Osteocyte (in vitro differentiated cells): Measurements from ENCODE around the gene CCDC51. TPM values are rescaled to one million over a fixed set of nuclear protein-coding genes. Genes with fewer than 3 reads are reported as not detected.

ENCODE experiments used
- DNase-seq: peaks from one replicate; pipeline ENCODE4 v3.0.0; 2021; ENCODE audit warnings: mixed read lengths; ENCODE audit not compliant: unreplicated experiment; ENCODE audit errors: extremely low spot score
- H3K27ac Mint-ChIP-seq: one replicate; pipeline ENCODE4 v1.8.0; 2021; ENCODE audit warnings: mild to moderate bottlenecking, mixed read lengths; ENCODE audit not compliant: unreplicated experiment
- H3K27me3 Mint-ChIP-seq: one replicate; pipeline ENCODE4 v1.8.0; 2021; ENCODE audit warnings: mixed read lengths; ENCODE audit not compliant: unreplicated experiment
- H3K36me3 Mint-ChIP-seq: one replicate; pipeline ENCODE4 v1.8.0; 2021; ENCODE audit warnings: mixed read lengths; ENCODE audit not compliant: unreplicated experiment
- H3K4me1 Mint-ChIP-seq: one replicate; pipeline ENCODE4 v1.8.0; 2021; ENCODE audit warnings: mixed read lengths; ENCODE audit not compliant: unreplicated experiment
- H3K4me3 Mint-ChIP-seq: one replicate; pipeline ENCODE4 v1.8.0; 2021; ENCODE audit warnings: mild to moderate bottlenecking, moderate library complexity, mixed read lengths; ENCODE audit not compliant: unreplicated experiment
- H3K9me3 Mint-ChIP-seq: one replicate; pipeline ENCODE4 v1.8.0; 2021; ENCODE audit warnings: mixed read lengths; ENCODE audit not compliant: unreplicated experiment
- total RNA-seq: library from RNA; stranded (reverse); gene quantifications from 2 replicates; pipeline ENCODE4 v1.2.1, GENCODE V29; 2021
- TF ChIP-seq, protein P1 (sequence below): fragments of 200-600 bp; sonication (generic); IDR thresholded peaks from 2 replicates; pipeline ENCODE4 v1.5.0; 2021; ENCODE audit warnings: antibody characterized with exemption, mild to moderate bottlenecking, moderate library complexity

CCDC51 gene
- total RNA-seq, 1 donor from 2014 or later: 11.3 TPM

DNA sequence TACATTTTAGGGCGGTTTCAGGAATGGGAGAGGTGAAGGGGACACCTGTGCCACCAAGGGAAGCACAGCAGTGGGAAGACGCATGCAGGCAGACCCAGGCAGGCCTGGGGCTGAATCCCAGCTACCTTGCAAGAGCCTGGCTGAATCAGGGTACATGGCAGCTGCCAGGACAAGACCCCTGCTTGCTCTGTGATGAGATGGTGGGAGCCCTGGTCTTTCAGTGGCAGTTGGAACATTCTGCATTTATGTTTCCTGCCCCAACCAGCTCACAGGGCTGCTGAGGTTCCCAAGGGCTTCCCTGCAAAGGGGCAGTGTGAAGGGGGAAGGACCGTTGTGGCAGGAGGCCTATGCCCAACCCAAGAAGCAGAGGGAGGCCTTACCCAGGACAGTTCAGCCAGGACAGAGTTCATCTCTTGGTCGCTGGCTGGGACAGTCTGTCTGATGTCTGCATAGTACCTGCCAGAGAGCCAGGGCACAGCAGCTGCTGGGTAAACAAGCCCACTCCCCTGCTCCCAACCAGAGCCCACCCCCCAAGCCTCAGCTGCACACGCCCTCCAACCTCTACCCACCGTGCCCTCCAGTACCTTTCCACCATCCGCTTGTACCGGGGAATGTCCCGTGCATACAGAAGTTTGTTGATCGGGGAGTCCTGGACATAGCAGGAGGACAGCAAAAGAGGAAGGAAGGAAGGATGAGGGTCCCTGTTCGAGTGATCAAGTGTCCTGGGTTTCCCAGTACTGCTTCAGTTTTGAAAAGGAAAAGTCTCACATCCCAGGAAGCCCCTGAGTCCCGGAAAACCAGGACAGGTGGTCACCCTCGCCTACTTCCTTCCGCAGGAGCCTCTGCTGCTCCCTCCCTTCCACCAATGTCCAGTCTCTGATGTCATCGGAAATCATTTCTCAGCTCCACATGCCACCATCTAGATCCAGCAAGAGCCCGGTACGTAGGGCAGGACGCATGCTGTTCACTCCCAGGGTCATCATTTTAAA, 33.2 kb downstream of the CCDC51 start:
- Mint-ChIP-seq H3K9me3 (no peaks in the 10 kb centered on the region), H3K27ac (no peak overlapping the region), H3K27me3 (no peaks in the 10 kb centered on the region), H3K4me3 (no peak overlapping the region), H3K36me3 (peaks cover 37% of the 10 kb centered on the region), H3K4me1 (peaks cover 17% of the 10 kb centered on the region)
- TF ChIP-seq, protein P1, sequence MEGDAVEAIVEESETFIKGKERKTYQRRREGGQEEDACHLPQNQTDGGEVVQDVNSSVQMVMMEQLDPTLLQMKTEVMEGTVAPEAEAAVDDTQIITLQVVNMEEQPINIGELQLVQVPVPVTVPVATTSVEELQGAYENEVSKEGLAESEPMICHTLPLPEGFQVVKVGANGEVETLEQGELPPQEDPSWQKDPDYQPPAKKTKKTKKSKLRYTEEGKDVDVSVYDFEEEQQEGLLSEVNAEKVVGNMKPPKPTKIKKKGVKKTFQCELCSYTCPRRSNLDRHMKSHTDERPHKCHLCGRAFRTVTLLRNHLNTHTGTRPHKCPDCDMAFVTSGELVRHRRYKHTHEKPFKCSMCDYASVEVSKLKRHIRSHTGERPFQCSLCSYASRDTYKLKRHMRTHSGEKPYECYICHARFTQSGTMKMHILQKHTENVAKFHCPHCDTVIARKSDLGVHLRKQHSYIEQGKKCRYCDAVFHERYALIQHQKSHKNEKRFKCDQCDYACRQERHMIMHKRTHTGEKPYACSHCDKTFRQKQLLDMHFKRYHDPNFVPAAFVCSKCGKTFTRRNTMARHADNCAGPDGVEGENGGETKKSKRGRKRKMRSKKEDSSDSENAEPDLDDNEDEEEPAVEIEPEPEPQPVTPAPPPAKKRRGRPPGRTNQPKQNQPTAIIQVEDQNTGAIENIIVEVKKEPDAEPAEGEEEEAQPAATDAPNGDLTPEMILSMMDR: no peak
- DNase-seq: no peak

DNA sequence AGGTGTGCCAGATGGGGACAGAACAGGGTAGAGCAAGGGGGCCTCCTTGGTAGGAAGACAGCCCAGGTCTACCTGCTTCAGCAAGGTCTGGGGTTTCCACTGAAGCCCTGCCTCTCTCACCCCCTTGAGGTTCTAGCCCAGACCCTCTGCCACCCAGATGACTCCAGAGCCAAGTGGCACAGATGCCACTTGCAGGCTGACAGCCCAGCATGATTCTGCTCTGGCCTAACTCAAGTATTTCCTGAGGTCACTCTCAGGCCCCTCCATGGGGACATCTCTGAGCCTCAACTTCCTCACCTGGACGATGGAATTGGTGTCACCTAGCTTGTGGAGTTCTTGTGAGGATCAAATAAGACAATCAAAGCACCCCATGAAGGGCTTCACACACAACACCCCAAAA, 33.9 kb downstream of the CCDC51 start:
- peaks cover 37% of the 10 kb centered on the region for H3K36me3 Mint-ChIP-seq
- no peaks in the 10 kb centered on the region for H3K27me3 Mint-ChIP-seq
- no peak for DNase-seq

DNA sequence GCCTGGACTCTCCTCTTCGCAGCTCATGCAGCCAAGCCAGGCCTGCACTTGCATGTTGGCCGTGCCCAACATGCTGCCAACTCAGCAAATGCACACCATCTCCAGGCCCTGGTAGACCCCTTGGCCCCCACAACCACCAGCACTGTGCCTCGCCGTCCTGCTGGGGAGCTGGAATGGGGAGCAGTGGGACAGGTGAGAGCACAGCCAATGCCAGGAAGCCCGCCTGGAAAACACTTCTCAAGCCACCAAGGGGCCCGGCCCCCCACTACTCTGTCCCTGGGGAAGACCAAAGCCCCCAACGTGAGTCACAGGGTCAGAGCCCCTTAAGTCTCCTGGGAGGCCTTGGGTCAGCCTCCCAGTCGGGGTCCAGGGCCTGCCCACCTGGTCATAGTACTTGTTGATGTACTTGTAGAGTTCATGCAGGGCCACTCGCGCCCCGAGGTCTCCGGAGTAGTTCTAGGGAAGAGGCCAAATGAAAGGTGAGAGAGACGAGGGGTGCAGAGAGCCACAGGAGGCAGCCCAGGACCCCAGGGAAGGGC, 34.5 kb downstream of the CCDC51 start:
- Mint-ChIP-seq H3K36me3 (peaks cover 34% of the 10 kb centered on the region), H3K27ac (no peak overlapping the region), H3K9me3 (no peaks in the 10 kb centered on the region), H3K27me3 (no peaks in the 10 kb centered on the region), H3K4me1 (peaks cover 25% of the 10 kb centered on the region), H3K4me3 (no peak overlapping the region)
- peak; percentile 84 for DNase-seq
- TF ChIP-seq, protein P1: no peak

More for the DNA sequence above, 33.9 kb downstream of the CCDC51 start:
- TF ChIP-seq, protein P1: no peak
- H3K4me3 Mint-ChIP-seq: no peak overlapping the region
- H3K9me3 Mint-ChIP-seq: no peaks in the 10 kb centered on the region
- H3K4me1 Mint-ChIP-seq: peaks cover 23% of the 10 kb centered on the region
- H3K27ac Mint-ChIP-seq: no peak overlapping the region

DNA sequence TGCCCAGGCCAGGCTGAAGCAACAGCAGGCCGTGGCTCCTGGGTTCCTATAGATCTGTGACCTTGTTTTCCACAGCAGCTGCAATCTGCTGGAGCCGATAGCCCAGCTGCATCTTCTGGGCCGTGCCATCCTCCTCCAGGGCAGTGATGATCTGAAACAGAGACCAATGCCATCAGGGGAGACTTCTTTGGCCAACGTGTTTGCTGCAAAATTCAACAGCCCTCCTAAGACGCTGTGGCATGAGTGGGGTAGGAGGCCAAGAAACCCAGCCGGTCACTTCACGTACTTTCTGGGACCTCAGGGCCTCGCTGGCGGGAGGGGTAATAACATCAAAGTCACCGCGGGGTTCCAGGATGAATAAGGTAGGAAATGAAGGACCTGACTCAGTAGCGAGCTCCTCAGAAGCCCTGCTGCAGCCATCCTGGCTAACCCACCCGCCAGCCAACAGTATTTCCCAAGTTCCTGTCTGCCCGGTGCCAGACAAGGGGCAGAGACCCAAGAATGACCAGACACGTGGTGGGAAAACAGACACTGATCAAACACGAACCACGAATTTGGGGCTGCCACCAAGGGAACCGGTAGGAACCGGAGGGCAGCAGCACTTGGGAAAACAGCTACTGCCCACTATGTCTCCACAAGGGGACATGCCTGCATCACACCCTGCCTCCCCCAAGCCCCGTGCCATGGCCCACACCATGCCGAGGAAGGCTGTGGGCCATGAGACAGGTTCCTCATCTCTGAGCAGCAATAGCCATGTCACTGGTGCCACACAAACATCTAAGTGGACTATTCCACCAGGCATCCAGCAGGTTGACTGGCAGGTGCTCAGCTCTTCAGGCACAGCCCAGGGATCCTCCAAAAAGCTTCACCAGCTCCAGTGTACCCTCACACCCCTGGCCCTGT, 35.2 kb downstream of the CCDC51 start:
- H3K4me3 Mint-ChIP-seq: no peak overlapping the region
- H3K27me3 Mint-ChIP-seq: no peaks in the 10 kb centered on the region
- H3K27ac Mint-ChIP-seq: no peak overlapping the region
- H3K4me1 Mint-ChIP-seq: peaks cover 25% of the 10 kb centered on the region
- TF ChIP-seq, protein P1: no peak
- peaks cover 30% of the 10 kb centered on the region for H3K36me3 Mint-ChIP-seq
- no peaks in the 10 kb centered on the region for H3K9me3 Mint-ChIP-seq
- DNase-seq: peak; percentile 78
